ENCODE results near the gene LSR. TPM values are rescaled to one million over a fixed set of nuclear protein-coding genes. Genes with fewer than 3 reads are reported as not detected.

LSR gene
- total RNA-seq, 1 experiment from 2014 or later: 211 TPM

DNA sequence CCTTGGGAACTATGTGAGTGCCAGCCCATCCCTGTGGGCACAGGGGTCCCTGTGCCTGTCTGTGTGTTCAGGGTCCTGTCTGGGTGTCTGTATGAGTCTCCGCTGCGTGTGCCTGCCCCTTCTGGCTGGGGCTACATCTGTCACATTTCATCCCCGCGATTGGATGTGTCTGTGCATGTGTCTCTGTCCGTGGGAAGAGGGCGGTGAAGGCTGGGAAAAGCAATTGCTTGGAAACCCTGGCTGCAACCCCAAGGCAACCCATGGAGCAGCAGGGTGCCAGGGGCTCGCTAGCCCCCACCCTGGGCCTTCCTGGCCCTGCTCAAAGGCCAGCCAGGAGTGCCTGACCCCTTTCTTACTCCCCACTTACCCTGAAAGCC is 44.5 kb downstream of the LSR start:
- Histone ChIP-seq H4K20me1 (ENCODE audit: insufficient read depth) (no peaks in the 10 kb centered on the region), H2AFZ (ENCODE audit: low read depth, low read length, poor library complexity, severe bottlenecking) (no peak overlapping the region), H3K9me3 (ENCODE audit: control insufficient read depth in 1 of 2, insufficient read depth in 1 of 2, low read depth in 1 of 2, low read length in 2 of 2) (peaks cover 0 to 6% of the 10 kb centered on the region in 2 experiments; a peak in 1 of 4 replicates), H3K9me2 (ENCODE audit: insufficient read depth) (no peaks in the 10 kb centered on the region), H3K4me1 (ENCODE audit: control insufficient read depth in 1 of 2, insufficient read depth in 2 of 2, low read length in 2 of 2) (peaks cover 0 to 7% of the 10 kb centered on the region in 2 experiments; a peak in 1 of 4 replicates), H3K4me2 (ENCODE audit: low read length) (no peak overlapping the region), H3K27ac (ENCODE audit: low read depth, low read length) (no peak overlapping the region), H3K79me2 (ENCODE audit: insufficient read depth, low read length) (no peaks in the 10 kb centered on the region), H3K27me3 (ENCODE audit: insufficient read depth, low read length) (no peaks in the 10 kb centered on the region), H3K36me3 (ENCODE audit: control insufficient read depth in 1 of 2, insufficient read depth in 2 of 2, low read length in 2 of 2) (no peaks in the 10 kb centered on the region), H3K9ac (ENCODE audit: low read length) (no peak overlapping the region), H3K4me3 (replicated peaks in 1 of 2; ENCODE audit: low read depth in 1 of 2, low read length in 2 of 2) (no peak overlapping the region)
- ChIA-PET CTCF (no interaction called here), RAD21 (ENCODE audit: low non-redundant PET in 1 of 2, low total read pairs in 2 of 2, uncharacterized antibody in 2 of 2, unreplicated experiment in 2 of 2) (no interaction called here), POLR2A (no interaction called here)
- DNase-seq (ENCODE audit: low read depth, low spot score) (no peak), ATAC-seq (no peak)
- TF ChIP-seq FOSL1 (IDR thresholded peaks at IDR 0.05; ENCODE audit: low read depth) (no peak), ZNF274 (IDR thresholded peaks at IDR 0.05; ENCODE audit: low read depth, low read length) (no peak), EGR1 (IDR thresholded peaks at IDR 0.05; ENCODE audit: low read depth) (no peak), POLR2A (IDR thresholded peaks at IDR 0.05; ENCODE audit: borderline replicate concordance, extremely low read depth, insufficient read depth, insufficient read length) (no peak), SRF (IDR thresholded peaks at IDR 0.05; ENCODE audit: low read depth) (no peak), CEBPB (IDR thresholded peaks at IDR 0.05; ENCODE audit: low read depth) (no peak), EZH2 (IDR thresholded peaks at IDR 0.05) (no peak), ELF1 (IDR thresholded peaks at IDR 0.05; ENCODE audit: borderline replicate concordance, low read depth) (no peak), CBX3 (IDR thresholded peaks at IDR 0.05; ENCODE audit: low read depth) (no peak), TCF7L2 (IDR thresholded peaks at IDR 0.05; ENCODE audit: borderline replicate concordance, extremely low read depth, insufficient read depth, insufficient read length) (no peak)
- TF ChIP-seq, protein P1, sequence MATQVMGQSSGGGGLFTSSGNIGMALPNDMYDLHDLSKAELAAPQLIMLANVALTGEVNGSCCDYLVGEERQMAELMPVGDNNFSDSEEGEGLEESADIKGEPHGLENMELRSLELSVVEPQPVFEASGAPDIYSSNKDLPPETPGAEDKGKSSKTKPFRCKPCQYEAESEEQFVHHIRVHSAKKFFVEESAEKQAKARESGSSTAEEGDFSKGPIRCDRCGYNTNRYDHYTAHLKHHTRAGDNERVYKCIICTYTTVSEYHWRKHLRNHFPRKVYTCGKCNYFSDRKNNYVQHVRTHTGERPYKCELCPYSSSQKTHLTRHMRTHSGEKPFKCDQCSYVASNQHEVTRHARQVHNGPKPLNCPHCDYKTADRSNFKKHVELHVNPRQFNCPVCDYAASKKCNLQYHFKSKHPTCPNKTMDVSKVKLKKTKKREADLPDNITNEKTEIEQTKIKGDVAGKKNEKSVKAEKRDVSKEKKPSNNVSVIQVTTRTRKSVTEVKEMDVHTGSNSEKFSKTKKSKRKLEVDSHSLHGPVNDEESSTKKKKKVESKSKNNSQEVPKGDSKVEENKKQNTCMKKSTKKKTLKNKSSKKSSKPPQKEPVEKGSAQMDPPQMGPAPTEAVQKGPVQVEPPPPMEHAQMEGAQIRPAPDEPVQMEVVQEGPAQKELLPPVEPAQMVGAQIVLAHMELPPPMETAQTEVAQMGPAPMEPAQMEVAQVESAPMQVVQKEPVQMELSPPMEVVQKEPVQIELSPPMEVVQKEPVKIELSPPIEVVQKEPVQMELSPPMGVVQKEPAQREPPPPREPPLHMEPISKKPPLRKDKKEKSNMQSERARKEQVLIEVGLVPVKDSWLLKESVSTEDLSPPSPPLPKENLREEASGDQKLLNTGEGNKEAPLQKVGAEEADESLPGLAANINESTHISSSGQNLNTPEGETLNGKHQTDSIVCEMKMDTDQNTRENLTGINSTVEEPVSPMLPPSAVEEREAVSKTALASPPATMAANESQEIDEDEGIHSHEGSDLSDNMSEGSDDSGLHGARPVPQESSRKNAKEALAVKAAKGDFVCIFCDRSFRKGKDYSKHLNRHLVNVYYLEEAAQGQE (IDR thresholded peaks at IDR 0.05; ENCODE audit: low read depth): no peak
- TF ChIP-seq, protein P2, sequence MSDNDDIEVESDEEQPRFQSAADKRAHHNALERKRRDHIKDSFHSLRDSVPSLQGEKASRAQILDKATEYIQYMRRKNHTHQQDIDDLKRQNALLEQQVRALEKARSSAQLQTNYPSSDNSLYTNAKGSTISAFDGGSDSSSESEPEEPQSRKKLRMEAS (IDR thresholded peaks at IDR 0.05): no peak
- TF ChIP-seq, protein P3, sequence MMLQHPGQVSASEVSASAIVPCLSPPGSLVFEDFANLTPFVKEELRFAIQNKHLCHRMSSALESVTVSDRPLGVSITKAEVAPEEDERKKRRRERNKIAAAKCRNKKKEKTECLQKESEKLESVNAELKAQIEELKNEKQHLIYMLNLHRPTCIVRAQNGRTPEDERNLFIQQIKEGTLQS (IDR thresholded peaks at IDR 0.05): no peak
- TF ChIP-seq, protein P4, sequence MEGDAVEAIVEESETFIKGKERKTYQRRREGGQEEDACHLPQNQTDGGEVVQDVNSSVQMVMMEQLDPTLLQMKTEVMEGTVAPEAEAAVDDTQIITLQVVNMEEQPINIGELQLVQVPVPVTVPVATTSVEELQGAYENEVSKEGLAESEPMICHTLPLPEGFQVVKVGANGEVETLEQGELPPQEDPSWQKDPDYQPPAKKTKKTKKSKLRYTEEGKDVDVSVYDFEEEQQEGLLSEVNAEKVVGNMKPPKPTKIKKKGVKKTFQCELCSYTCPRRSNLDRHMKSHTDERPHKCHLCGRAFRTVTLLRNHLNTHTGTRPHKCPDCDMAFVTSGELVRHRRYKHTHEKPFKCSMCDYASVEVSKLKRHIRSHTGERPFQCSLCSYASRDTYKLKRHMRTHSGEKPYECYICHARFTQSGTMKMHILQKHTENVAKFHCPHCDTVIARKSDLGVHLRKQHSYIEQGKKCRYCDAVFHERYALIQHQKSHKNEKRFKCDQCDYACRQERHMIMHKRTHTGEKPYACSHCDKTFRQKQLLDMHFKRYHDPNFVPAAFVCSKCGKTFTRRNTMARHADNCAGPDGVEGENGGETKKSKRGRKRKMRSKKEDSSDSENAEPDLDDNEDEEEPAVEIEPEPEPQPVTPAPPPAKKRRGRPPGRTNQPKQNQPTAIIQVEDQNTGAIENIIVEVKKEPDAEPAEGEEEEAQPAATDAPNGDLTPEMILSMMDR (IDR thresholded peaks at IDR 0.05 in 2 of 3, conservative IDR thresholded peaks at IDR 0.05 in 1 of 3; ENCODE audit: borderline replicate concordance in 1 of 3, insufficient read depth in 1 of 3, low read depth in 2 of 3, low read length in 2 of 3): no peak
- BruUV-seq (replicated peaks): no TSS peak
- intact Hi-C loops (cut with micrococcal nuclease): no loop called here
